Measurements from ENCODE around the gene ZBTB37.

DNA sequence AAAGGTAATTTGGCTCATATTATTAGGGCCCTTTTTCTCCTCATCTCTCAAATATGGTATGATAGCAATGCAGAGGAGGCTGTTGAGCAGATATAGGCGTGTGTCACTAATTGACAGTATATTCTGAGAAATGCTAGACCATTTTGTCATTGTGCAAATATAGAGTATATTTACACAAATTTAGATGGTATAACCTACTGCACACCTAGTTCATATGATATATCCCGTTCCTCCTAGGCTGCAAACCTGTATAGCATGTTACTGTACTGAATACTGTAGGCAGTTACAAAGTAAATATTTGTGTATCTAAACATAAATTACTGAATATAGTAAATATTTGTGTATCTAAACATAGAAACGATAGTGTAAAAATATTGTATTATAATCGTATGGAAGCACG lies 8.6 kb downstream of the ZBTB37 start:
- TF ChIP-seq, protein P1, sequence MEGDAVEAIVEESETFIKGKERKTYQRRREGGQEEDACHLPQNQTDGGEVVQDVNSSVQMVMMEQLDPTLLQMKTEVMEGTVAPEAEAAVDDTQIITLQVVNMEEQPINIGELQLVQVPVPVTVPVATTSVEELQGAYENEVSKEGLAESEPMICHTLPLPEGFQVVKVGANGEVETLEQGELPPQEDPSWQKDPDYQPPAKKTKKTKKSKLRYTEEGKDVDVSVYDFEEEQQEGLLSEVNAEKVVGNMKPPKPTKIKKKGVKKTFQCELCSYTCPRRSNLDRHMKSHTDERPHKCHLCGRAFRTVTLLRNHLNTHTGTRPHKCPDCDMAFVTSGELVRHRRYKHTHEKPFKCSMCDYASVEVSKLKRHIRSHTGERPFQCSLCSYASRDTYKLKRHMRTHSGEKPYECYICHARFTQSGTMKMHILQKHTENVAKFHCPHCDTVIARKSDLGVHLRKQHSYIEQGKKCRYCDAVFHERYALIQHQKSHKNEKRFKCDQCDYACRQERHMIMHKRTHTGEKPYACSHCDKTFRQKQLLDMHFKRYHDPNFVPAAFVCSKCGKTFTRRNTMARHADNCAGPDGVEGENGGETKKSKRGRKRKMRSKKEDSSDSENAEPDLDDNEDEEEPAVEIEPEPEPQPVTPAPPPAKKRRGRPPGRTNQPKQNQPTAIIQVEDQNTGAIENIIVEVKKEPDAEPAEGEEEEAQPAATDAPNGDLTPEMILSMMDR (IDR thresholded peaks at IDR 0.05; ENCODE audit: low read depth, low read length) = no peak
- no peak for TF ChIP-seq EZH2phosphoT487 (IDR thresholded peaks at IDR 0.05; ENCODE audit: low read depth)
